ENCODE results near the gene HOMEZ.
"Not testable (repeated sequence)": the region's sequence is repeated elsewhere in the genome, so short reads cannot be mapped to it uniquely, and the experiment has no call there.

Gene HOMEZ

DNA sequence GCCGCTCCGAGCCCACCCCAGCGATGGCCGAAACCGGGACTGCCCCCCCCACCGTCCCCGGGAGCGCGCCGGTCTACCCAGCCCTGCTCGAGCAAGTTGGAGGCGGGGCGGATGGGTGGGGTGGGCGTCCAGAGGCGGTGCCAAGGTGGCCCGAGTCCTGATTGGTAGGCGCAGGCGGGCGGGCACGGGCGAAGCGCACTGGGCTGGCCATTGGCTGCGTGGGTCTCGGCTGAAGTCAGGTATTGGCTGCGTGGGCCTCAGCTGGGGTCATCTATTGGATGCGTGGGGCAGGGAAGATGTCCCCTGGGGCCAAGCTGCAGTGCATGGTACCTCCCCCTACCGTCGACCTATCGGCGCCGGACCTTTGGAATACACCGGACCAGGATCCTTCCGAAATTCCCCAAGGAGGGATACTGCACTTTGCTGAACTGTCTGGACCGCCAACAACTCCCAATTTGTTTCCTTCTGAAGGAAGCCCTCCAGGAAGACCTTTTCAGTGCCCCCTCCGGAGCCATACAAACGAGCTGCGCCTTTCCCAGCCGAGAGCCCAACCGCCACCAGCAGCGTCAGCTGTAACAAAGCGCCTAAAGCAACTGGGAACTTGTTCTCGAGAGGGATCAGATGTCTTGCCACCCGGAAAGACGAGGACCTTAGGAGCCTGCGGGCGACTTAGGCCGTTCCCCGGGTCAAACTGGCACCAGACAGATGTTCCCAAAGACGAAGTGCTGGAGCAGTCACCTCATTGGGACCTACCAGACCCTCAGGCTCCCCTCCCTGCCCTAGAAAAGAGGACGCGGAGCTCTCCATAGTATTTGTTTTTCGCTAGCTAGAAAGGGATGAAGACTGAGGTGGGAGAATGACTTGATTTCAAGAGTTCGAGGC, at the start of gene HOMEZ:
TSS of gene HOMEZ (minus strand) at position 113 of the 882 bp plus-strand sequence. CDS start 180 bp downstream, outside the sequence.
- DNase-seq (ENCODE audit: low spot score): peak; percentile 97

DNA sequence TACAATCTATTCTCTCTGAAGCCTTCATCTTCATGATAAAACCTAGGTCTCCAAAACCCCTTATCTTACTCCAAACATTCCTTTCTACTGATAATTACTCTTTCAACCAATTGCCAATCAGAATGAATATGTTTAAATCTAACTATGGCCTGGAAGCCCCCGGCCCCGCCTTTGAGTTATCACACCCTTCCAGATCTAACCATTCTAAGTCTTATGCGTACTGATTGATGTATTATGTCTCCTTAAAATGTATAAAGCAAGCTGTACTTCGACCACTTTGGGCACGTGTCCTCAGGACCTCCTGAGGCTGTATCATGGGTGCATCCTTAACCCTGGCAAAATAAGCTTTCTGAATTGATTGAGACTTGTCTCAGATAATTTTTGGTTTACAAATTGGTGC, 49.7 kb upstream of the HOMEZ start:
- no peak for DNase-seq (ENCODE audit: low spot score)

DNA sequence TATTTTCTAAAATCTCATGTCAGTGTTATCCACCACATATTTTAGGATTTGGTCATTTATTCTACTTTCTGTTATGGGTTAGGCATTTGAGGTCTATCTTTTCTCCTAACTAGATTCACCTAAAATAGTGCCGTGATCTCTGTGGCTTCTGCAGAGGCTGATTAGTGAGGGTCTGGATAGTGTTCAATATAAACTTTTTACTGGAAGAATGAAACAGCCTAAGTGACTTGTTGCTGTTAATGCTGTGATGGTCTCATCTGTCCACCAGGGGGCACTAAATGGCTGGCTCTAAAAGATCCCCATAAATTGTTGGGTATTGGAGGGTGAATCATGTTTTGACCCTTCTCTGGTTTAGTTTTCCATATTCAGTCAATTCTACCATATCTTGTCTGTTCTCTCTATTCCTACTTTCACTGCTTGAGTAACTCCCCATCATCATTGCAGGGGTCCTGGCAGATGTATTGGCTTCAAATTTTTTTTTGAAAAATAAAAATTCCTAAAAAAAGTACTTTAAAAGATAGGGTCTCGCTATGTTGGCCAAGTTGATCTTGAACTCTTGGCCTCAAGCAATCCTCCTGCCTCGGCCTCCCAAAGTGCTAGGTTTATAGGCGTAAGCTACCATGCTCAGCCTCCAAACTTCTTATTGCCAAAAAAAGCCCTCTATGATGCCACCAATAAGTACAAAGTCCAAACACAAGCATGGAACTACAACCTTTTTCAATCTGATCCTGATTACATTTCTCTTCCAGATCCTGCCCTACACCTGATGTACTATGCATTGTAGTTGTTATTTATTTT, 42.2 kb upstream of the HOMEZ start:
- DNase-seq (ENCODE audit: low spot score): peak; percentile 86

GRCh38 chr14:23326491-23327332, 40.8 kb upstream of the HOMEZ start:
- no peak for DNase-seq (ENCODE audit: low spot score)

DNA sequence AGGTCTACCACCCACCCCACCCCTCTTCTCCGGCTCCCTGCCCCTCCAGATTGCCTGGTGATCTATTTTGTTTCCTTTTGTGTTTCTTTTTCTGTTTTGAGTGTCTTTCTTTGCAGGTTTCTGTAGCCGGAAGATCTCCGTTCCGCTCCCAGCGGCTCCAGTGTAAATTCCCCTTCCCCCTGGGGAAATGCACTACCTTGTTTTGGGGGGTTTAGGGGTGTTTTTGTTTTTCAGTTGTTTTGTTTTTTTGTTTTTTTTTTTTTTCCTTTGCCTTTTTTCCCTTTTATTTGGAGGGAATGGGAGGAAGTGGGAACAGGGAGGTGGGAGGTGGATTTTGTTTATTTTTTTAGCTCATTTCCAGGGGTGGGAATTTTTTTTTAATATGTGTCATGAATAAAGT, 39.8 kb upstream of the HOMEZ start:
- DNase-seq (ENCODE audit: low spot score): not testable (repeated sequence)

GRCh38 chr14:23324993-23325392, 39.1 kb upstream of the HOMEZ start:
- no peak for DNase-seq (ENCODE audit: low spot score)

GRCh38 chr14:23324455-23324846, 38.5 kb upstream of the HOMEZ start:
- no peak for DNase-seq (ENCODE audit: low spot score)

- no peak for DNase-seq (ENCODE audit: low spot score)
Measured at GRCh38 chr14:23323838-23324454, 38.0 kb upstream of the HOMEZ start.

GRCh38 chr14:23322568-23323517, 36.9 kb upstream of the HOMEZ start:
- DNase-seq (ENCODE audit: low spot score): no peak

GRCh38 chr14:23321572-23322547, 35.9 kb upstream of the HOMEZ start:
- peak; percentile 54 for DNase-seq (ENCODE audit: low spot score)

GRCh38 chr14:23320584-23321571, 34.9 kb upstream of the HOMEZ start, which contains the start of gene PABPN1:
PABPN1 (plus strand) TSS chr14:23321457; CDS start chr14:23321470, 13 bp downstream.
- DNase-seq (ENCODE audit: low spot score): peak; percentile 100

GRCh38 chr14:23319746-23320583, 34.0 kb upstream of the HOMEZ start:
- no peak for DNase-seq (ENCODE audit: low spot score)

DNA sequence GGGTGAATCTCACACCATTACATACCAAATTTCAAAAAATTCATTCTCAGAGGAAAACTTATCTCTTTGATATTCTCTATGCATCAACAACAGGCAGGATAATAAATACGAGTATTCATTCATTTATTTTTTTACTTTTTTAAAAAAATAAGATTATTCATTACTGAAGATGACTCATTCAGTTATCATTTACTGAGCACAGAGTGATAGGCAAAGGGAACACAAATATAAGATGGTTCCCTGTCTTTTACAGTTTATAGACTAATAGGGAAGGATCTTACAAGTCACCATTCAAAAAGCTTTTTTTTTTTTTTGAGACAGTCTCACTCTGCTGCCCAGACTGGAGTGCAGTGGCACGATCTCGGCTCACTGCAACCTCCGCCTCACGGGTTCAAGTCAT, 30.4 kb upstream of the HOMEZ start:
- DNase-seq (ENCODE audit: low spot score): no peak

DNA sequence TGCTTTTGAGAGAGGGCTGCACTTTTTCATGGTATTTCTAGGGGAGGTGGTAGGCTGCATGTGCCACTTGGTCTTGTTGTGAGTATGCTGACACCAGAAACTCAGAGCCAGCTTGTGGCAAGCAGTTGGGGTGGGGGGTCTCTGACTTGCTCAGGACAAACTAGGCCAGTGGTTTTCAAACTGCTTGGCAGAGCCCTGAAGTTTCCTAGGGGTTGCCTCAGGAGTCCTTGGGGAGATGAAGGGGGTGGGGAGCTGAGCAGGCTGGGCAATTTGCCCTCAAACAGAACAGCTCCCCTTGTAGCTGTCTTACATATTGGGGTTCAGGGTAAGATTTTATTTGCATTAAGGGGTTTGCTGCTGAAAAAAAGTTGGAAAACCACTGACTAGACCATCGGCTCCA, 24.6 kb upstream of the HOMEZ start:
- no peak for DNase-seq (ENCODE audit: low spot score)

- DNase-seq (ENCODE audit: low spot score): no peak
Measured at GRCh38 chr14:23308721-23309445, 23.0 kb upstream of the HOMEZ start.
